Progenitor cell of endocrine pancreas (in vitro differentiated cells): ENCODE data around the gene HOOK2. TPM values are rescaled to one million over a fixed set of nuclear protein-coding genes. Genes with fewer than 3 reads are reported as not detected.
"Not testable (repeated sequence)": the region's sequence is repeated elsewhere in the genome, so short reads cannot be mapped to it uniquely, and the experiment has no call there.

ENCODE experiments used
- DNase-seq: peaks from one replicate; pipeline ENCODE4 v3.0.0; 2021; ENCODE audit warnings: low spot score; ENCODE audit not compliant: unreplicated experiment
- H3K27ac Mint-ChIP-seq: 2 replicates; pipeline ENCODE4 v1.8.0; 2021; ENCODE audit warnings: mild to moderate bottlenecking, moderate library complexity, mixed read lengths
- H3K27me3 Mint-ChIP-seq: 2 replicates; pipeline ENCODE4 v1.8.0; 2021; ENCODE audit warnings: mixed read lengths
- H3K36me3 Mint-ChIP-seq: 2 replicates; pipeline ENCODE4 v1.8.0; 2022; ENCODE audit warnings: mixed read lengths; ENCODE audit not compliant: insufficient read depth
- H3K4me1 Mint-ChIP-seq: 2 replicates; pipeline ENCODE4 v1.8.0; 2021; ENCODE audit warnings: low read depth, mixed read lengths
- H3K4me3 Mint-ChIP-seq: 2 replicates; pipeline ENCODE4 v1.8.0; 2021; ENCODE audit warnings: low read depth, mild to moderate bottlenecking, moderate library complexity, mixed read lengths
- H3K9me3 Mint-ChIP-seq: 2 replicates; pipeline ENCODE4 v1.8.0; 2021; ENCODE audit warnings: low read depth, mixed read lengths
- CTCF ChIP-seq: fragments of 200-600 bp; sonication (generic); IDR thresholded peaks from one replicate; pipeline ENCODE4 v1.5.0; 2021; ENCODE audit warnings: antibody characterized with exemption, mild to moderate bottlenecking; ENCODE audit not compliant: unreplicated experiment
- total RNA-seq: library from RNA; stranded (reverse); gene quantifications from 2 replicates; pipeline ENCODE4 v1.2.1, GENCODE V29; 2021

The HOOK2 gene
- total RNA-seq, 1 donor from 2014 or later, result 115 TPM

GRCh38 chr19:12731337-12731736 is 44.0 kb downstream of the HOOK2 start:
- no peaks in the 10 kb centered on the region for H3K27me3 Mint-ChIP-seq
- DNase-seq, result no peak
- no peak overlapping the region for H3K4me3 Mint-ChIP-seq
- no peaks in the 10 kb centered on the region for H3K9me3 Mint-ChIP-seq
- no peak for TF ChIP-seq CTCF
- H3K4me1 Mint-ChIP-seq, result peaks cover 15% of the 10 kb centered on the region
- H3K27ac Mint-ChIP-seq, result no peak overlapping the region
- H3K36me3 Mint-ChIP-seq, result peaks cover 13% of the 10 kb centered on the region

GRCh38 chr19:12730064-12730463 is 45.3 kb downstream of the HOOK2 start:
- H3K4me3 Mint-ChIP-seq, result no peak overlapping the region
- DNase-seq, result no peak
- peaks cover 15% of the 10 kb centered on the region for H3K4me1 Mint-ChIP-seq
- no peak overlapping the region for H3K27ac Mint-ChIP-seq
- TF ChIP-seq CTCF, result no peak
- peaks cover 13% of the 10 kb centered on the region for H3K36me3 Mint-ChIP-seq
- H3K27me3 Mint-ChIP-seq, result no peaks in the 10 kb centered on the region
- no peaks in the 10 kb centered on the region for H3K9me3 Mint-ChIP-seq

GRCh38 chr19:12727745-12728433 is 47.5 kb downstream of the HOOK2 start:
- Mint-ChIP-seq H3K36me3 (peaks cover 11% of the 10 kb centered on the region), H3K27ac (no peak overlapping the region), H3K4me3 (no peak overlapping the region), H3K4me1 (peaks cover 10% of the 10 kb centered on the region), H3K27me3 (no peaks in the 10 kb centered on the region), H3K9me3 (no peaks in the 10 kb centered on the region)
- no peak for DNase-seq
- no peak for TF ChIP-seq CTCF

- H3K4me1 Mint-ChIP-seq, result peaks cover 5% of the 10 kb centered on the region
- DNase-seq, result no peak
- H3K4me3 Mint-ChIP-seq, result no peak overlapping the region
- H3K9me3 Mint-ChIP-seq, result no peaks in the 10 kb centered on the region
- H3K36me3 Mint-ChIP-seq, result peaks cover 9% of the 10 kb centered on the region
- H3K27ac Mint-ChIP-seq, result no peak overlapping the region
- H3K27me3 Mint-ChIP-seq, result no peaks in the 10 kb centered on the region
- TF ChIP-seq CTCF, result no peak
These were observed 48.4 kb downstream of the HOOK2 start for GRCh38 chr19:12726988-12727316.

GRCh38 chr19:12725612-12726011 is 49.7 kb downstream of the HOOK2 start:
- DNase-seq, H3K27me3 Mint-ChIP-seq, H3K4me3 Mint-ChIP-seq, H3K27ac Mint-ChIP-seq, H3K9me3 Mint-ChIP-seq, H3K36me3 Mint-ChIP-seq: not testable (repeated sequence)
- H3K4me1 Mint-ChIP-seq, result peaks cover 13% of the 10 kb centered on the region
